Vagina (tissue), 2 donors: ENCODE data around the gene BMP8B.
"Not testable (repeated sequence)": the region's sequence is repeated elsewhere in the genome, so short reads cannot be mapped to it uniquely, and the experiment has no call there.

Experiments used
- POLR2A ChIP-seq, 2 donors: fragments of 450-650 bp; IDR thresholded peaks; one replicate each; pipeline ENCODE4 v1.6.1; 2017; ENCODE audit warnings: antibody characterized with exemption in 2 of 2, mild to moderate bottlenecking in 2 of 2, moderate library complexity in 2 of 2
- TF ChIP-seq, protein P1 (sequence below), 3 experiments: fragments of 450-650 bp in 2 of 3; fragments of 200-600 bp in 1 of 3; sonication (generic) in 1 of 3; IDR thresholded peaks; one replicate each; pipeline ENCODE4 v1.5.1; 2017 to 2019; ENCODE audit warnings: antibody characterized with exemption in 3 of 3, mild to moderate bottlenecking in 2 of 3, moderate library complexity in 2 of 3

DNA sequence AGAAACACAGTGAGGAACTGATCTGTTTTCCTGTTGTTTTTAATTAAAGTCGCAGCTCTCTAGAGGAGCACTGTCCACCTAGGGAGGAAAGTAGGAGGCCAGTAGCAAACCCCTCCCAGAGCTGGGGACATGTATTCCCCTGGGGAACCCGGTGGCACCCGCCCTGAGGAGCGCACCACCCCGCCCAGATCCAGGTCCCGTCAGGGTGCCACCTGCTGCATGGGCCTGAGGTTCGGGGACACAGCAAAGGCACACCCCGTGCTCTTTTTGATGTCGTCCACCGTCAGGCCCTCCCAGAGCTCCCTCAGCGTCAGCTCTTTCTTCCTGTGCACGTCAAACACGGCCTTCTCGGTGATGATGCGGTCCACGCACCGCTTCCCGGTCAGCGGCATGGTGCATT, 19.2 kb downstream of the BMP8B start:
- TF ChIP-seq, protein P1, sequence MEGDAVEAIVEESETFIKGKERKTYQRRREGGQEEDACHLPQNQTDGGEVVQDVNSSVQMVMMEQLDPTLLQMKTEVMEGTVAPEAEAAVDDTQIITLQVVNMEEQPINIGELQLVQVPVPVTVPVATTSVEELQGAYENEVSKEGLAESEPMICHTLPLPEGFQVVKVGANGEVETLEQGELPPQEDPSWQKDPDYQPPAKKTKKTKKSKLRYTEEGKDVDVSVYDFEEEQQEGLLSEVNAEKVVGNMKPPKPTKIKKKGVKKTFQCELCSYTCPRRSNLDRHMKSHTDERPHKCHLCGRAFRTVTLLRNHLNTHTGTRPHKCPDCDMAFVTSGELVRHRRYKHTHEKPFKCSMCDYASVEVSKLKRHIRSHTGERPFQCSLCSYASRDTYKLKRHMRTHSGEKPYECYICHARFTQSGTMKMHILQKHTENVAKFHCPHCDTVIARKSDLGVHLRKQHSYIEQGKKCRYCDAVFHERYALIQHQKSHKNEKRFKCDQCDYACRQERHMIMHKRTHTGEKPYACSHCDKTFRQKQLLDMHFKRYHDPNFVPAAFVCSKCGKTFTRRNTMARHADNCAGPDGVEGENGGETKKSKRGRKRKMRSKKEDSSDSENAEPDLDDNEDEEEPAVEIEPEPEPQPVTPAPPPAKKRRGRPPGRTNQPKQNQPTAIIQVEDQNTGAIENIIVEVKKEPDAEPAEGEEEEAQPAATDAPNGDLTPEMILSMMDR (IDR thresholded peaks at IDR 0.05), result not testable (repeated sequence)
- TF ChIP-seq POLR2A (IDR thresholded peaks at IDR 0.05), result not testable (repeated sequence)
